ENCODE data around the gene HLA-DRB1. TPM values are rescaled to one million over a fixed set of nuclear protein-coding genes. Genes with fewer than 3 reads are reported as not detected.

Gene HLA-DRB1
- total RNA-seq, 2 experiments from 2014 or later = 51.4 to 55.9 TPM

DNA sequence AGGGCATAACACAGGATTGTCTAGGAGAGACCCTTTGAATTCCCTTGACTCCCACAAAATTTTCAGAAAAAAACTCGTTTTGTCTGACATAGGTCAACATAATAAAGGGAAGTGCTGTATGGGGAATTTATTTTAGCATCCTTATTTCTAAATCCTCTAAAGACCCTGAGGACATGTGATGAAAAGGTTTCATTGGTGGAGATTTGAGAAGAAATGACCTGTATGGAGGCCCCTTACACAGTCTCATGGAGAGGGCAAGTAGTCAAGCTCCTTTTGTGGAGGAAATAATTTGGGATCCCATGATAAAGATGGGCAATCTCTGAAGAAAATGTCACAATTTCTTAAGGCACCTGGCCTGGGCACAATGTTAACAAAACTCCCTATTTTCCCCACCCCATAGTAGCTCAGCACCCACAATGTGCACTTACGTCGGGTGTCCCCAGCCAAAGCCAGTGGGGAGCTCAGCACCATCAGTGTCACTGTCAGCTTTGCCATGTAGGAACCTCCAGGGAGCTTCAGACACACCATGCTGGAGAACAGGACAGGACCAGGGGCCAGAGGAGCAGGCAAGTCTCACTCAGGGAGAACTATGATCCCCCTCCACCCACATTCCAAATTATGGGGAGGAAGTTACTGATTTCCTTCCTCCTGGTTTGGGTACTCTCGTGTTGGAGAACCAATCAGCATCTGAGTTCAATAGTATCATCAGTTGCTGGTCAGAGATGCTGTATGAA, 59.8 kb downstream of the HLA-DRB1 start, which contains the start of gene HLA-DRB5:
Gene HLA-DRB5 (minus strand): TSS at position 591 of the 734 bp plus-strand sequence. CDS start 63 bp downstream, at position 528.
- CTCF ChIA-PET = no interaction called here
- peak; percentile 11 for DNase-seq

More for the DNA sequence above, 59.8 kb downstream of the HLA-DRB1 start, which contains the start of gene HLA-DRB5:
- H3K9me3 Mint-ChIP-seq = no peaks in the 10 kb centered on the region
- peak within 1 kb of the TSS; percentile 60 for H3K4me3 Mint-ChIP-seq
- peak within 1 kb of the TSS; percentile 21 for H3K27ac Mint-ChIP-seq
- no peaks in the 10 kb centered on the region for H3K36me3 Mint-ChIP-seq (ENCODE audit: low read depth)
- H3K27me3 Mint-ChIP-seq = peaks cover 20% of the 10 kb centered on the region
- no peaks in the 10 kb centered on the region for H3K4me1 Mint-ChIP-seq
- POLR2A ChIA-PET = no interaction called here

Other genes starting within 250 kb of the HLA-DRB1 start
- not detected for gene TSBP1, start 217.9 kb downstream of the HLA-DRB1 start, total RNA-seq
- not detected for gene BTNL2, start 182.7 kb downstream of the HLA-DRB1 start, total RNA-seq
- gene HLA-DRA, start 150.0 kb downstream of the HLA-DRB1 start, total RNA-seq = 10 to 100 TPM; 58.8 to 73.7 TPM
- 10 to 100 TPM; 27.9 to 29.2 TPM for gene HLA-DRB5, start 59.6 kb downstream of the HLA-DRB1 start, total RNA-seq
- 1 to 10 TPM; 4.7 to 5.2 TPM for gene HLA-DQA1, start 47.6 kb upstream of the HLA-DRB1 start, total RNA-seq
- 10 to 100 TPM; 24.1 to 26.0 TPM for gene HLA-DQB1, start 76.8 kb upstream of the HLA-DRB1 start, total RNA-seq
- gene HLA-DQA2, start 151.5 kb upstream of the HLA-DRB1 start, total RNA-seq = under 1 TPM; 0.27 to 0.62 TPM
- gene HLA-DQB2, start 173.7 kb upstream of the HLA-DRB1 start, total RNA-seq = 1 to 10 TPM; 1.3 to 1.8 TPM
- 1 to 10 TPM; 2.4 to 2.9 TPM for gene HLA-DOB, start 227.2 kb upstream of the HLA-DRB1 start, total RNA-seq
- gene TAP2, start 248.9 kb upstream of the HLA-DRB1 start, total RNA-seq = 100 to 1,000 TPM; 332 to 337 TPM